Measurements from ENCODE around the gene ADAM12. TPM values are rescaled to one million over a fixed set of nuclear protein-coding genes. Genes with fewer than 3 reads are reported as not detected.

The ADAM12 gene
- total RNA-seq, 1 experiment from 2014 or later: not detected

- peaks cover 0 to 11% of the 10 kb centered on the region in 2 experiments; a peak in 2 of 4 replicates for H3K4me1 ChIP-seq (ENCODE audit: control insufficient read depth in 1 of 2, insufficient read depth in 2 of 2, low read length in 2 of 2)
- H3K79me2 ChIP-seq (ENCODE audit: insufficient read depth, low read length): no peaks in the 10 kb centered on the region
- no peak overlapping the region for H2AFZ ChIP-seq (ENCODE audit: low read depth, low read length, poor library complexity, severe bottlenecking)
- H3K4me3 ChIP-seq (replicated peaks in 1 of 2; ENCODE audit: low read depth in 1 of 2, low read length in 2 of 2): no peak overlapping the region
- TF ChIP-seq CEBPB (IDR thresholded peaks at IDR 0.05; ENCODE audit: low read depth) (no peak), EZH2 (IDR thresholded peaks at IDR 0.05) (no peak), TCF7L2 (IDR thresholded peaks at IDR 0.05; ENCODE audit: borderline replicate concordance, extremely low read depth, insufficient read depth, insufficient read length) (no peak), EZH2phosphoT487 (IDR thresholded peaks at IDR 0.05; ENCODE audit: borderline replicate concordance) (no peak), ELF1 (IDR thresholded peaks at IDR 0.05; ENCODE audit: borderline replicate concordance, low read depth) (no peak), SRF (IDR thresholded peaks at IDR 0.05; ENCODE audit: low read depth) (no peak), ZNF274 (IDR thresholded peaks at IDR 0.05; ENCODE audit: low read depth, low read length) (no peak), SIN3A (IDR thresholded peaks at IDR 0.05; ENCODE audit: low read depth) (no peak)
- TF ChIP-seq, protein P1, sequence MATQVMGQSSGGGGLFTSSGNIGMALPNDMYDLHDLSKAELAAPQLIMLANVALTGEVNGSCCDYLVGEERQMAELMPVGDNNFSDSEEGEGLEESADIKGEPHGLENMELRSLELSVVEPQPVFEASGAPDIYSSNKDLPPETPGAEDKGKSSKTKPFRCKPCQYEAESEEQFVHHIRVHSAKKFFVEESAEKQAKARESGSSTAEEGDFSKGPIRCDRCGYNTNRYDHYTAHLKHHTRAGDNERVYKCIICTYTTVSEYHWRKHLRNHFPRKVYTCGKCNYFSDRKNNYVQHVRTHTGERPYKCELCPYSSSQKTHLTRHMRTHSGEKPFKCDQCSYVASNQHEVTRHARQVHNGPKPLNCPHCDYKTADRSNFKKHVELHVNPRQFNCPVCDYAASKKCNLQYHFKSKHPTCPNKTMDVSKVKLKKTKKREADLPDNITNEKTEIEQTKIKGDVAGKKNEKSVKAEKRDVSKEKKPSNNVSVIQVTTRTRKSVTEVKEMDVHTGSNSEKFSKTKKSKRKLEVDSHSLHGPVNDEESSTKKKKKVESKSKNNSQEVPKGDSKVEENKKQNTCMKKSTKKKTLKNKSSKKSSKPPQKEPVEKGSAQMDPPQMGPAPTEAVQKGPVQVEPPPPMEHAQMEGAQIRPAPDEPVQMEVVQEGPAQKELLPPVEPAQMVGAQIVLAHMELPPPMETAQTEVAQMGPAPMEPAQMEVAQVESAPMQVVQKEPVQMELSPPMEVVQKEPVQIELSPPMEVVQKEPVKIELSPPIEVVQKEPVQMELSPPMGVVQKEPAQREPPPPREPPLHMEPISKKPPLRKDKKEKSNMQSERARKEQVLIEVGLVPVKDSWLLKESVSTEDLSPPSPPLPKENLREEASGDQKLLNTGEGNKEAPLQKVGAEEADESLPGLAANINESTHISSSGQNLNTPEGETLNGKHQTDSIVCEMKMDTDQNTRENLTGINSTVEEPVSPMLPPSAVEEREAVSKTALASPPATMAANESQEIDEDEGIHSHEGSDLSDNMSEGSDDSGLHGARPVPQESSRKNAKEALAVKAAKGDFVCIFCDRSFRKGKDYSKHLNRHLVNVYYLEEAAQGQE (IDR thresholded peaks at IDR 0.05; ENCODE audit: low read depth): no peak
- TF ChIP-seq, protein P2, sequence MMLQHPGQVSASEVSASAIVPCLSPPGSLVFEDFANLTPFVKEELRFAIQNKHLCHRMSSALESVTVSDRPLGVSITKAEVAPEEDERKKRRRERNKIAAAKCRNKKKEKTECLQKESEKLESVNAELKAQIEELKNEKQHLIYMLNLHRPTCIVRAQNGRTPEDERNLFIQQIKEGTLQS (IDR thresholded peaks at IDR 0.05): no peak
- ChIA-PET RAD21 (ENCODE audit: low non-redundant PET in 1 of 2, low total read pairs in 2 of 2, uncharacterized antibody in 2 of 2, unreplicated experiment in 2 of 2) (no interaction called here), CTCF (no interaction called here), POLR2A (no interaction called here)
- no peak for DNase-seq (ENCODE audit: low read depth, low spot score)
- no peak overlapping the region for H3K27ac ChIP-seq (ENCODE audit: low read depth, low read length)
- intact Hi-C loops (cut with micrococcal nuclease): no loop called here
- no peak overlapping the region for H3K4me2 ChIP-seq (ENCODE audit: low read length)
- no TSS peak for BruUV-seq (replicated peaks)
- no peaks in the 10 kb centered on the region for H3K36me3 ChIP-seq (ENCODE audit: control insufficient read depth in 1 of 2, insufficient read depth in 2 of 2, low read length in 2 of 2)
- no peak for ATAC-seq
- no peak overlapping the region for H3K9ac ChIP-seq (ENCODE audit: low read length)
- H3K9me2 ChIP-seq (ENCODE audit: insufficient read depth): no peaks in the 10 kb centered on the region; the same call in 1 of the 2 replicates
- no peaks in the 10 kb centered on the region for H3K27me3 ChIP-seq (ENCODE audit: insufficient read depth, low read length)
- H3K9me3 ChIP-seq (ENCODE audit: control insufficient read depth in 1 of 2, insufficient read depth in 1 of 2, low read depth in 1 of 2, low read length in 2 of 2): no peaks in the 10 kb centered on the region
- no peaks in the 10 kb centered on the region for H4K20me1 ChIP-seq (ENCODE audit: insufficient read depth)
Measured at GRCh38 chr10:126197036-126197543, 191.2 kb downstream of the ADAM12 start.
